AG08396 (cell line): ENCODE results near the gene RFT1.
"Not testable (repeated sequence)": the region's sequence is repeated elsewhere in the genome, so short reads cannot be mapped to it uniquely, and the experiment has no call there.

ENCODE experiments used
- DNase-seq: peaks from one replicate; pipeline ENCODE4 v3.0.0; 2012; ENCODE audit warnings: low spot score, mixed read lengths

Gene RFT1

GRCh38 chr3:53162672-53163443 is 32.6 kb upstream of the RFT1 start:
- DNase-seq: no peak

- DNase-seq: no peak
Observed at GRCh38 chr3:53161820-53162671, 31.8 kb upstream of the RFT1 start.

GRCh38 chr3:53161450-53161819 is 31.2 kb upstream of the RFT1 start:
- peak; percentile 67 for DNase-seq

GRCh38 chr3:53160660-53161449 is 30.6 kb upstream of the RFT1 start, which contains the start of gene PRKCD:
TSS of gene PRKCD (plus strand) at chr3:53161209. CDS start at chr3:53178423, 17,214 bp downstream.
- peak; percentile 96 for DNase-seq

- no peak for DNase-seq
Observed at GRCh38 chr3:53160061-53160659, 29.9 kb upstream of the RFT1 start.

- DNase-seq: no peak
Observed at GRCh38 chr3:53159156-53160060, 29.2 kb upstream of the RFT1 start.

GRCh38 chr3:53158765-53159155 is 28.5 kb upstream of the RFT1 start:
- DNase-seq: no peak

- DNase-seq: no peak
Observed at GRCh38 chr3:53157974-53158580, 27.8 kb upstream of the RFT1 start.

- no peak for DNase-seq
Observed at GRCh38 chr3:53156368-53156834, 26.2 kb upstream of the RFT1 start.

- DNase-seq: no peak
Observed at GRCh38 chr3:53155760-53156159, 25.5 kb upstream of the RFT1 start.

- DNase-seq: no peak
Observed at GRCh38 chr3:53154881-53155285, 24.6 kb upstream of the RFT1 start.

- no peak for DNase-seq
Observed at GRCh38 chr3:53153980-53154379, 23.7 kb upstream of the RFT1 start.

GRCh38 chr3:53153264-53153823 is 23.1 kb upstream of the RFT1 start:
- no peak for DNase-seq

- no peak for DNase-seq
Observed at GRCh38 chr3:53151870-53152660, 21.8 kb upstream of the RFT1 start.

- no peak for DNase-seq
Observed at GRCh38 chr3:53151465-53151864, 21.2 kb upstream of the RFT1 start.

GRCh38 chr3:53151086-53151438 is 20.8 kb upstream of the RFT1 start:
- not testable (repeated sequence) for DNase-seq

GRCh38 chr3:53150247-53151085 is 20.2 kb upstream of the RFT1 start:
- DNase-seq: no peak

- DNase-seq: no peak
Observed at GRCh38 chr3:53149699-53150098, 19.5 kb upstream of the RFT1 start.
